PC-9 (cell line): ENCODE measurements around the gene LRRC71. TPM values are rescaled to one million over a fixed set of nuclear protein-coding genes. Genes with fewer than 3 reads are reported as not detected.

ENCODE experiments used
- BruUV-seq: library from RNA; stranded (reverse); fragments of 400-500 nt; replicated peaks from 2 replicates; lab custom pipeline; 2021; lab: Mats Ljungman, UMichigan
- CTCF ChIA-PET: fragments of 300-600 bp; sonication (Branson Sonifier 250); formaldehyde crosslinking; loops from one replicate; lab custom pipeline; 2022; ENCODE audit warnings: antibody characterized with exemption; lab: Charles Lee
- POLR2A ChIA-PET: fragments of 300-600 bp; sonication (Branson Sonifier 250); formaldehyde crosslinking; loops from one replicate; lab custom pipeline; 2022; ENCODE audit warnings: antibody characterized with exemption; ENCODE audit not compliant: unreplicated experiment; lab: Charles Lee
- DNase-seq, 2 experiments: peaks; one replicate each; pipeline versions ENCODE4 v3.0.0 to v3.0.0-alpha.2; 2015 to 2022; ENCODE audit warnings: mixed read lengths in 1 of 2
- H2AFZ ChIP-seq: fragments of 200-600 bp; sonication (generic); 2 replicates; pipeline ENCODE4 v1.8.1; 2017; ENCODE audit warnings: antibody characterized with exemption
- H3F3A ChIP-seq: fragments of 200-600 bp; sonication (generic); 2 replicates; pipeline ENCODE4 v1.8.1; 2017; ENCODE audit warnings: antibody characterized with exemption, mild to moderate bottlenecking, low read depth; ENCODE audit not compliant: insufficient read depth
- H3K27ac ChIP-seq: fragments of 200-600 bp; sonication (generic); 2 replicates; pipeline ENCODE4 v1.6.1; 2016; ENCODE audit warnings: mixed run types
- H3K27me3 ChIP-seq: fragments of 200-600 bp; sonication (generic); 2 replicates; pipeline ENCODE4 v1.6.1; 2016; ENCODE audit warnings: low read depth, mixed run types; ENCODE audit not compliant: insufficient read depth
- H3K36me3 ChIP-seq: fragments of 200-600 bp; sonication (generic); 2 replicates; pipeline ENCODE4 v1.6.1; 2016; ENCODE audit warnings: low read depth, mixed run types
- H3K4me1 ChIP-seq: fragments of 200-600 bp; sonication (generic); replicated peaks from 2 replicates; pipeline ENCODE4 v1.6.1; 2016; ENCODE audit warnings: mixed run types; ENCODE audit not compliant: insufficient read depth
- H3K4me2 ChIP-seq: fragments of 200-600 bp; sonication (generic); 2 replicates; pipeline ENCODE4 v1.6.1; 2017; ENCODE audit warnings: mixed run types
- H3K4me3 ChIP-seq: fragments of 200-600 bp; sonication (generic); 2 replicates; pipeline ENCODE4 v1.6.1; 2016; ENCODE audit warnings: mixed run types
- H3K79me2 ChIP-seq: fragments of 200-600 bp; sonication (generic); 2 replicates; pipeline ENCODE4 v1.6.1; 2017; ENCODE audit warnings: low read depth, mixed run types
- H3K9me2 ChIP-seq: fragments of 200-600 bp; sonication (generic); 2 replicates; pipeline ENCODE4 v1.8.1; 2017; ENCODE audit warnings: mild to moderate bottlenecking; ENCODE audit not compliant: insufficient read depth
- H3K9me3 ChIP-seq: fragments of 200-600 bp; sonication (generic); 2 replicates; pipeline ENCODE4 v1.8.1; 2016; ENCODE audit warnings: low read depth; ENCODE audit not compliant: insufficient read depth
- H4K20me1 ChIP-seq: fragments of 200-600 bp; sonication (generic); 2 replicates; pipeline ENCODE4 v1.8.1; 2017; ENCODE audit not compliant: insufficient read depth
- EZH2 ChIP-seq: fragments of 200-600 bp; sonication (generic); IDR thresholded peaks from 2 replicates; pipeline ENCODE4 v1.8.0; 2017; ENCODE audit warnings: antibody characterized with exemption, low read depth
- intact Hi-C: fragments of 100-400 bp; cut with micrococcal nuclease; formaldehyde crosslinking; loops from one replicate; pipeline ENCODE4 v1.10.0; 2022; ENCODE audit not compliant: unreplicated experiment
- total RNA-seq: library from RNA; stranded (reverse); gene quantifications from 2 replicates; pipeline ENCODE4 v1.2.3, GENCODE V29; 2021
- TF ChIP-seq, protein P1 (sequence below): fragments of 200-600 bp; sonication (generic); conservative IDR thresholded peaks from 2 replicates; pipeline ENCODE4 v1.6.1; 2017; ENCODE audit warnings: mixed run types, antibody characterized with exemption, mild to moderate bottlenecking, moderate library complexity

The LRRC71 gene
- total RNA-seq, 1 experiment from 2014 or later: not detected

DNA sequence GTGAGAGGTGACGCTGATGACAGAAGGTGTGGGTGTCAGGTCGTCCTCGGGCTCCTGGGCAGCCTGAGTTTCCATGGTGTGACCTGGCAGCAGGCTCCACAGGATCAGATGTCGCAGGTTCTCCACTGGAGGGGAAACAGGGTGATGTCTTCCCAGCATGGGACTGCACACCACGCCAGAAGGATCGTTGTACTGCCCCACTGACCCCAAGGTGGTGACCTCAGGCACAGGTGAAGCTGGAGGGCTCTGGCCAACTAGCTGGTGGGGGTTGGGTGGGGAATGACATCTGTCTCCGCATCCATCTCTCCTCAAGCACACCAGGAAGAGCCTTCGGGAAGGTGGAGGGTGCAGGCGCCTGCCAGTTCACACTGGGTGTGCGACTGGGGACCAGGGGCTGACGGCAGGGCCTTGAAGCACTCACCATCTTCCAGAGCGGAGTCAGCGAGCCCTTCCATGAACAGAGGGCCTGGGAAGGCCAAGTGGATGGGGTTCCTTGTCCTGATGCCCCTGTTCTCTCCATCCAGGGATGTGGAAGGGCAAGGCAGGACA, 19.4 kb downstream of the LRRC71 start:
- CTCF ChIA-PET: no interaction called here

DNA sequence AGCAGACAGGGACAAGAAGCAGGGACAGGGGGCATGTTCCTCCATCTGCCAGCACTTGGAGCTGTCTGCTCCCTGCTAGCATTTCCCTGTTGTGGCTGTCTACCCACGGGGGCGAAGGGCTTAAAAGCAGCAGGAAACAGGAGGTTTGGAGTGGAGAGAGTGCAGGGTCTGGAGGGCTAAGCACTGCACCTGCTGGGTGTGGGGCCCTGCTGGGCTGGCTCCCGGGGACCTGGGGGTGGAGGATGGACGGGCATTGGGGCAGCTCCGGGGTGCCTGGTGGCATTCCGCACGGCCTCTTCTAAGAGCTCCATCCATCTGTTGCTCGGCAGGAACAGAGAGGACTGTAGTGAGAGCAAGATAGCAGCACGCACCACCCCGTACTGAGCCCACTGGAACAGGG, 21.2 kb downstream of the LRRC71 start:
- Histone ChIP-seq H3K27me3 (no peaks in the 10 kb centered on the region), H3K4me2 (no peak overlapping the region), H3K79me2 (no peaks in the 10 kb centered on the region), H3K36me3 (no peaks in the 10 kb centered on the region; the same call in 1 of the 2 replicates), H3K4me3 (no peak overlapping the region), H3K9me2 (no peaks in the 10 kb centered on the region), H3K4me1 (peaks cover 7% of the 10 kb centered on the region; the same call in 1 of the 2 replicates), H3K27ac (no peak overlapping the region), H2AFZ (no peak overlapping the region), H3F3A (no peaks in the 10 kb centered on the region; the same call in 1 of the 2 replicates), H4K20me1 (no peaks in the 10 kb centered on the region), H3K9me3 (no peaks in the 10 kb centered on the region)
- ChIA-PET POLR2A (no interaction called here), CTCF (no interaction called here)
- intact Hi-C loops: no loop called here
- no peak for DNase-seq
- no peak for TF ChIP-seq EZH2
- TF ChIP-seq, protein P1, sequence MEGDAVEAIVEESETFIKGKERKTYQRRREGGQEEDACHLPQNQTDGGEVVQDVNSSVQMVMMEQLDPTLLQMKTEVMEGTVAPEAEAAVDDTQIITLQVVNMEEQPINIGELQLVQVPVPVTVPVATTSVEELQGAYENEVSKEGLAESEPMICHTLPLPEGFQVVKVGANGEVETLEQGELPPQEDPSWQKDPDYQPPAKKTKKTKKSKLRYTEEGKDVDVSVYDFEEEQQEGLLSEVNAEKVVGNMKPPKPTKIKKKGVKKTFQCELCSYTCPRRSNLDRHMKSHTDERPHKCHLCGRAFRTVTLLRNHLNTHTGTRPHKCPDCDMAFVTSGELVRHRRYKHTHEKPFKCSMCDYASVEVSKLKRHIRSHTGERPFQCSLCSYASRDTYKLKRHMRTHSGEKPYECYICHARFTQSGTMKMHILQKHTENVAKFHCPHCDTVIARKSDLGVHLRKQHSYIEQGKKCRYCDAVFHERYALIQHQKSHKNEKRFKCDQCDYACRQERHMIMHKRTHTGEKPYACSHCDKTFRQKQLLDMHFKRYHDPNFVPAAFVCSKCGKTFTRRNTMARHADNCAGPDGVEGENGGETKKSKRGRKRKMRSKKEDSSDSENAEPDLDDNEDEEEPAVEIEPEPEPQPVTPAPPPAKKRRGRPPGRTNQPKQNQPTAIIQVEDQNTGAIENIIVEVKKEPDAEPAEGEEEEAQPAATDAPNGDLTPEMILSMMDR: no peak
- BruUV-seq: no TSS peak

More for the DNA sequence above, 19.4 kb downstream of the LRRC71 start:
- intact Hi-C loops: no loop called here
- no peak overlapping the region for H3K27ac ChIP-seq
- H4K20me1 ChIP-seq: no peaks in the 10 kb centered on the region
- H3K4me1 ChIP-seq: no peaks in the 10 kb centered on the region
- no peaks in the 10 kb centered on the region; the same call in 1 of the 2 replicates for H3K36me3 ChIP-seq
- DNase-seq: no peak
- no peak overlapping the region for H3K4me3 ChIP-seq
- no peaks in the 10 kb centered on the region for H3K79me2 ChIP-seq
- no peaks in the 10 kb centered on the region for H3F3A ChIP-seq
- POLR2A ChIA-PET: no interaction called here
- H3K27me3 ChIP-seq: no peaks in the 10 kb centered on the region
- BruUV-seq: no TSS peak
- TF ChIP-seq EZH2: no peak
- TF ChIP-seq, protein P1: no peak
- no peak overlapping the region for H2AFZ ChIP-seq
- no peaks in the 10 kb centered on the region for H3K9me2 ChIP-seq
- H3K9me3 ChIP-seq: no peaks in the 10 kb centered on the region
- no peak overlapping the region for H3K4me2 ChIP-seq

DNA sequence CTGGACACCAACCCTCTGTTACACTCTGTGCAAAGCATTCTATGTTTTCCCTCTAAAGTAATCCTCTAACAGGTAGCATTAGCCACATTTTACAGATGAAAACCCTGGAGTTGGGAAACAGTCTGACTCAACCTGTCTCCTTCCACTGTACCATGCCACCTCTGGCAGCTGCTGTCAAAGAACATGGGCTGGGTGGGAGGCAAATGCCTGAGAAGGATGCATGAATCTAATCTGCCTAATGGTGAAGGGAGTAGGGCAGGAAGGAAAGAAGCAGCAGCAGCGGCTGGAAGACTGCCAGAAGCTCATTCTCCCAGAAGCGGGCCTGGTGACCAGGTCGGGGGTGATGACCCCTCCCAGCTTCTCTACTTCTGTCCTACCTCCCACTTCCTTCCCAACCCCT, 21.7 kb downstream of the LRRC71 start:
- Histone ChIP-seq H3K9me2 (no peaks in the 10 kb centered on the region), H2AFZ (no peak overlapping the region), H4K20me1 (no peaks in the 10 kb centered on the region), H3K36me3 (no peaks in the 10 kb centered on the region; the same call in 1 of the 2 replicates), H3K4me3 (no peak overlapping the region), H3F3A (no peaks in the 10 kb centered on the region; the same call in 1 of the 2 replicates), H3K27ac (no peak overlapping the region), H3K9me3 (no peaks in the 10 kb centered on the region), H3K79me2 (no peaks in the 10 kb centered on the region), H3K4me2 (no peak overlapping the region), H3K27me3 (no peaks in the 10 kb centered on the region), H3K4me1 (peaks cover 8% of the 10 kb centered on the region; the same call in 1 of the 2 replicates)
- intact Hi-C loops: no loop called here
- TF ChIP-seq, protein P1: no peak
- TF ChIP-seq EZH2: no peak
- no peak for DNase-seq
- POLR2A ChIA-PET: no interaction called here
- CTCF ChIA-PET: no interaction called here
- BruUV-seq: no TSS peak
